CD4-positive, alpha-beta T cell treated with Interleukin-10 for 1 hour (primary cell): Measurements from ENCODE around the gene APBB2.
"Not testable (repeated sequence)": the region's sequence is repeated elsewhere in the genome, so short reads cannot be mapped to it uniquely, and the experiment has no call there.

Experiments used
- DNase-seq: peaks from one replicate; pipeline ENCODE4 v3.0.0-alpha.2; 2020

Gene APBB2

DNA sequence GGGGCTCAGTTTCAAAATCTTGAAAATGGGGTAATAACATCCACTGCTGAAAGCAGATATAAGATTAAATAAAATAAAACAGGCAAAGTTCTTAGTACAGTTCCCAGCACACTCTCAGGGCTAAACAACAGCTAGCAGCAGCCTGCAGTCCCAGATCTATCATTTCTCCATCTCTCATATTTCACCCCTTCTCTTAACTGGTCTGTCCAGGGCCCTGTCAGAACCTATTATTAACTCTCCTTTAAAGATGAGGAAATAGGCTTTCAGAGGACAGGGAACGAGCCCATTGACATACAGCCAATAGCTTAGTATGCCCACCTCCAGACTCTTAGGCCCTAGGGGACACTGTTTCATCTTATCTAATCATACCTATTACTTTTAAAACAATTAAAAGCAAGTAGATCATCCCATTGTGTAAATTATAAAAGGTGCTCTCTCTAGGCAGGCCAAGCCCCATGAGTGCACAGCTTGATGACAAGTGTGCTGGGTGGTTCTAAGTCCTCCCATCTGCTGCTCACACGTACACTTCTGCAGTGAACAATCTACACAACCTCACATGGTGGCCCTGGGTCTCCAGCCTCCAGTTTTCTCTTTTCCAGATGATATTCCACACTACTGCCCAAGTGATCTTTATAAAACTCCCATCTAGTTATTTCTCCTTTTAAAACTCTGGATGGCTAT, 119.0 kb downstream of the APBB2 start:
- no peak for DNase-seq

DNA sequence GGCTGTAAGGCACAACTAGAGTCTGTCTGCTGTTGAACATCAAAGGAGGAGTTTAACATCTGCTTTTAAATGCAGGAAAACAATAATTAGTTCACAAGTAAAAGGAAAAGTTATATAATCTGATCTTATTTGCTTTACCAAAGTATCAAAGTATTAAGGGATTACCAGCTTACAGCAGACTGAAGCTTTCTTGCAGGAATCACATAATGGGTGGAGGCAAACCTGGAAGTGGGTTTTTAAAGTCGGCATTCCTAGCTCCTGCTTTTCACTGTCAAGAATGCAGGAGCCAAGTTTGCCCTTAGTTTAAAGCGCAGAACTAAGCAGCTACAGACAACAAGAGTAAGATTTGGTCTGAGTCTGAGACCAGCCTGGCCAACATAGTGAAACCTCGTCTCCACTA, 122.2 kb downstream of the APBB2 start:
- DNase-seq = no peak

DNA sequence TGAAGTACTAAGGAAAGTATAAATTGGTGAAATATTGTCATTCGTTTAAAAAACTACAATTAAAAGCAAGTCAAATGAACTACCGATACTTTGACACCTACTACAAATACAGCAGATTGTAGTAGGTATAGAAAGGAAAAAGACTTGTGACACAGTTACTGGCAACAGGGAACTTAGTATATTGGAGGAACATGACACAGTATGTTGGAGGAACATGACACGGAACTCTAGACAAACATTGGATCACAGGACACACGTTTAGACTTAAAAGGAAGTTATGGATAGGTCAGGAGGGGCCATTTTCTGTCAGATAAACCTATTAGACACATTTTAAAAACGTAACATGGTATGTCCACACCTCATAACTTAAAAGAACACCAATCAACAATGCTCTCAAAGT, 132.5 kb downstream of the APBB2 start:
- DNase-seq = no peak

DNA sequence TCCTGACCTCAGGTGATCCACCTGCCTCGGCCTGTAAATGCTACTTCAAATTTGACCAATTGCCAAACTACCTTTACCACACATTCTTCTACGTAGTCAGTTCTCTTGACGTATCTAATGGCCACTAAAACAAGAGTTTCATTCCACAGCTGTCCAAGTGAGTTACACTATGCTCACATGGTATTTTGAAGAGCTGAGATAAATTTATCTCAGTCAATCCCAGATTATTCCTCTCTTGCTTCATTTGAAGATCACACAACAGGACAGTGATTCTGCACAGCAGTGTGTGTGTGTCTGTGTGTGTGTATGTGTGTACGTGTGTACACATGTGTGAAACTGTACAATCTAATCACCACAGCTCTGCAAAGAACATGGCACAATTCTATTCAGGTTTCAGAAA, 133.4 kb downstream of the APBB2 start:
- DNase-seq = no peak

DNA sequence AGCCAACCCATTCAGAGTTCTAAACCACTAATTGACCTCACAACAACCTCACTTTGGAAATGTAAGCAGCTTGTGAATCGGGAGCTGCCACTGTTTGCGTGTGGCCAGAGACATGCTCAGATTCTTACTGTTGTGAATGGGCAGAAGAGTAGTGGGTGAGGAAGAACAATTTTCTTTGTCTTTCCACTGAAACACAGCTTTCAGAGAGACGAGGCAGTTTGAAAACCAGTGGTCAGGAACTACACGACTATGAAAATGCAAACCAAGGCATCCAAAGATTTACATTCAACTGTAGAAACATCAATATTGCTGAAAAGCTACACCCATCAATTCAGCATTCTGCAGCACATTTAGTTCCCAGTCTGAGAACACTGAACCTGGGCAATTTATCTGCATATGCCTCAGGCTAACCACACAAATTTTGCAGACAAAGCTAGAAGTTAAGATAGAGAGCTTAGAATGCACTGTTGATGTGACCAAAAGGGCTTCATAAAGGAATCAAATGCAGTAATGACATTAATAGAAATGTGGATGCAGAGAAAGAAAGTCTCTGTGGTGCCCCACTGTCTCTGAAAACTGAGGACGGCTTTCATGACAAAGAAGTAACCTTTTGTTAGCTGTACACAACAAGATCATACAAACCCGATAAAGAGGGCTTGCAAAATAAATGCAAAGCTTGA, 134.3 kb downstream of the APBB2 start:
- no peak for DNase-seq

DNA sequence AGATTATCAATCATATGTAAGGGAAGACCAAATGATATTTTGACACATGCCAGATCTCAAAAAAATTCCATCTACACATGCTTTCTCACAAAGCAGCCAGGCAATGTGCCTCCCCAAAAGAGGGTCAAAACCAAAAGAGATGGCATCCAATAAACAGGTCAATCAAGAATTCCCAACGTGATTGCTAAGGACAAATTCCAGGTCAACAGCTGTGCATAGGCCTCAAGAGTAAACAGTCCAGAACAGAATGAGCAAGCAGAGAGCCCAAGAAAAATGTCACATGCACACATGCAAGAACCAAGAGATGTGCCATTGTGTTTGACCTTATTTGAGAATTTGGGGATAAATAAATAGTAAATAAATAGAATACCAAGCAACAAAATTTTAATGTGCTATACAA, 136.7 kb downstream of the APBB2 start:
- DNase-seq = no peak

DNA sequence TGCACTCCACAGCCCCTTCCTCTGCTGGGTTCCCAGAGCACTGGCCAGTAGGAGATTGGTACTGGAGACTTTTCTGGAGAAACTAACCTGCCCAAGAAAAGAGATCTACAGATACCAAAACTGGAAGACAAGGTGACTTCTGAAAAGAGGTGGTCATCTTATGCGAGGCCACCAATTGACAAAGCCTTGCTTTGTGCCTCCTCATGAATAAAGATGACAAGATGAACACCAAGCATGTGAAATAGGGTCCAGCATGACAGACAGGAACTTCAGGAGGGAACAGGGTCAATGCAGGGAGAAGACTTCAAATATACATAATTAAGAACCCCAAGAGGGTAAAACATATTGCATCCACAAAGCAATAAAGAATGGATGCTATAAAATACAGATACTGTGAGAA, 137.9 kb downstream of the APBB2 start:
- DNase-seq = no peak

DNA sequence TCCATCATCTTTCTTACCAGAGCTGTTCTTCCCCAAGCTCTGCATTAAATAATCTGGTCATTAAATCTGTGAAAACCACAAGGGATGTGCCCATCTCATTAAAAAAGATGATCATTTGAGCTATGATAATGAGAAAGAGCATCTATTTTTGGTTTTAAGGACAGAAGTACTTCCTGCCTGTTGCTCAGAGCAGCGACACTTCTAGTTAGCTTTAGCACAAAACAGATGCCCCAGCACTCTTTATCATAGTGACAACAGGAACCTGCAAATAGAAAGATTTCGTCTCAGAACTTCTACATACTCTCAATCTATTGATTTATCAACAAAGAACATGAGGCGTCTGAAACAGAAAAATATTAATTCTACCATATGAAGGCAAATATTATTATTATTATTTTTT, 140.1 kb downstream of the APBB2 start:
- DNase-seq = no peak

DNA sequence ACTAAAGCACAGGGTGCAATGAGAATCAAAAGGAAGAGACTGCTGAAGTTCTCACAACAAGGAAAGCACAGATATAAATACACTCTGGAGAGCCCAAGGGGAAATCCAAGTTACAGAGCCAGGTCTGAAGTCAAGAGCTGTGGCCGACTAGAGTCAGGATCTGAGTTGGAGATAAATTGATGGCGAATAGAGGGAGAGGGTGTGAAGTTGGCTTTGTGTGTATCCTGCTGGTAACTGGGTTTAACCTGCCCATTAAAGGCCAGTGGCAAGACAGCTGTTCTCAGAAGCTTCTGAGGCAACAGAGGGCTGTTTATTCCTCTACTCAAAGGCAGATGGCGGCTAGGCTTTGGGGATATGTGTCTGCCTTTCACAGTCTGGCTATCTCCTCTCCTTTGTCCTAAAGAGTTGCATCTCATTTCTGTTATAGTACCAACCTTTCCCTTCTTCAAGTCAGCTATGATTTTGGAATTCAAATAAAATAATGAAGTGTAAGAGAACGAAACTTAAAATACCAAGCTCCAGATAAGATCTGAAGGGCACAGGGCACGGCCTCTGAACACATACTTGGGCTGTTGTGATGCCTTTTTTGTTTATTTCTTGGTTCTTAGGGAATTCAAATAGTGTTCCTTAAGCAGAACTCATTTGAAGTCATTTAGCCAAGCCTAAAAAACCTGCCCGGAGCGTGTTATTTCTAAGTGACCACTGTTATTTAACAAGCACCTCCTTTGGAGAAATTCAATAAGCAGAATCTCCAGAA, 142.1 kb downstream of the APBB2 start:
- DNase-seq = no peak

DNA sequence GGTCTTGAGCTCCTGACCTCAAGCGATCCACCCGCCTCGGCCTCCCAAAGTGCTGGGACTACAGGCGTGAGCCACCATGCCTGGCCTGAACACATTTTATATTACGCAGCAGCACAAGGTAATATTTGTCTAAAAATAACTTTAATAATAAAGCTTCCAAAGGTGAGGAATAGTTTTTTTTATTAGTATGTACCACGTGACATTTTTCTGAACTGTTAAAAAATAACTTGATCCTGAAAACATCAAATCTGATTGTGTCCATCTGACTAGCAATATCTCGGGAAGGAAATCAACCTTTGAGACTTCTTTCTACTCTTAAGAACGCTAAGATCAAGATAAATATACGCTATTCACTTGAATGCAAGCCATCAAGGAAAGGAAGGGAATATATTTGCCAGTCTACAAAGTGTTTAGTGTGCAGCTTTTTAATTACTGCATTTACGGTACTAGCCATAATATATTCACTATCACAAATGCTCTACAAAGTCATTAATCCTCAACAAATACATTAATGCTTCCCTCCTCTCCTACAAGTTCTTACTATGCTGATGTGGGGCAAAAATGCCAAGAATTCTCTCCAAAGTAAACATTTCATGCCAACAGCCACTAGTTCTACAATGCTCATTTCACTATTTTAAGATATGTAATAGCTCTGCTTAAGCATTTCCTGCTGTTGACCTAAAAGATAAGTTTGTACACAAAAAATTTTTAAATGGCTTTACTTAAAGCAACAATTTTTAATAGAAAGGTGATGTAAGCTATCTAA, 143.6 kb downstream of the APBB2 start:
- DNase-seq = no peak

DNA sequence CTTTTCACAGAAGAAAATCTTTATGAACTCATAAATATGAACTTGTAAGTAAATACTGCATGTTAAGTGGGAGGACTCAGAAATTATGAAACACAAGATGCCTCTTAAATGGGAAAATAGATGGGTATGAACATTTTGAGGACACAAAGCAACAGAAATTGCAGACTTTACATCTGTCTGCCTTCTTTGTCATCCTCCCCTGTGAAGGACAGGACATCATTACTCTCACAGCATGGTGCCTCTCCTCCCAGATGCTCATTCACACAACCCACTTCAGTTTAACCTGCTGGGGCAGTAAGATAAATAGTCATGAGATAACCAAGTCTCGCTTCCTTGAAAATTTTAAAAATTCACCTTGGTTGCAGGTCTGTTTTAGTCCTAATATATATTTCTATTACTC, 144.5 kb downstream of the APBB2 start:
- DNase-seq = no peak

DNA sequence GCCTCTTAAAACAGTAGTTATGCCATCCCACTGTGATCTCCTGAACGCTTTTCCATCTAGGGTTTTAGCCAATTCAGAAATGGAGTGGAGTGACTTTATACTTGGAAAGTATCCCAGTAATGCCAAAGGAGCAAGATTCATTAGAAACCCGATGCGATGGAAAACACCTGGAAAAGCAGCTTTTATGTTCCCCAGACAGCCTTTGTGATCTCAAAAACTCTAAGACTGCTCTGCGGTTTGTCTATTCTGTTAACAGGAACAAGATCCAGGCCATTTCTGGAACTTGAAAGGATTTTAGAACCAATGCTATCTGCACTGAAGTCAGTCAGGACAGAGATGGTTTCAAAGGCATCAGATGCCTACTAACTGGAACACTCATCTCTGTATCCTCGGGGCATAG, 145.1 kb downstream of the APBB2 start:
- DNase-seq = no peak

DNA sequence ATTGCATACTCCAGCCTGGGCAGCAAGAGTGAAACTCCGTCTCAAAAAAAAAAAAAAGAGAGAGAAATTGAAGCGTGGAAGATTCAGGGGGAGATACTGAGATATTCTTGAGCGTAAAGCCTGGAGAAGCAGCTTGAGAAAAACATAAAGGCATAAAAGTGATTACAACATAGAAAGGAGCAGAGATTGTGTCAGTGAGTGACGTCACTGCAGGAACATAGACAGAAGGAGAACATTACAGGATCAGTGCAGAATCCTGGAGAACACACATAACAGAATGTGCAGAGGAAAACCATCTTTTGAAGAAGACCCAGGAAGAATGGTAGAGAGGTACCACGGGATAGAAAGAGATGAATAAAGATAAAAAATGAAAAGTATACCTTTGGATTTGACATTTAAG, 147.0 kb downstream of the APBB2 start:
- no peak for DNase-seq

DNA sequence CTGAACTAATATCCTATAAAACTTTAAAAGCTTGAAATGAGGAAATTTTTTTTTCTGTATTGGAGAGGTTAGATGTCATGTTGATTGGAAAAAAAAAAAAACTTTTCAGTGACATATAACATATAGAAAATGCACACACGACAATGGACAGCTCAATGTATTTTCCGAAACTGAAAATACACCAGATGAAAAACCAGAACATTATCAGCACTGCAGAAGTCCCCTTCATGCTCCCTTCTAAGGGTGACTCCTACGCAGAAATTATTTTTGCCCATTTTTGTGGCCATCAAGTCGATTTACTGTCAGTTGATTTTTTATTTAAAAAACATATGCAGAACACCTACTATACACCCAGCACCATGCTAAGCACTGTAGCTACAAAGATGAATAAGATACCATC, 148.3 kb downstream of the APBB2 start:
- no peak for DNase-seq

DNA sequence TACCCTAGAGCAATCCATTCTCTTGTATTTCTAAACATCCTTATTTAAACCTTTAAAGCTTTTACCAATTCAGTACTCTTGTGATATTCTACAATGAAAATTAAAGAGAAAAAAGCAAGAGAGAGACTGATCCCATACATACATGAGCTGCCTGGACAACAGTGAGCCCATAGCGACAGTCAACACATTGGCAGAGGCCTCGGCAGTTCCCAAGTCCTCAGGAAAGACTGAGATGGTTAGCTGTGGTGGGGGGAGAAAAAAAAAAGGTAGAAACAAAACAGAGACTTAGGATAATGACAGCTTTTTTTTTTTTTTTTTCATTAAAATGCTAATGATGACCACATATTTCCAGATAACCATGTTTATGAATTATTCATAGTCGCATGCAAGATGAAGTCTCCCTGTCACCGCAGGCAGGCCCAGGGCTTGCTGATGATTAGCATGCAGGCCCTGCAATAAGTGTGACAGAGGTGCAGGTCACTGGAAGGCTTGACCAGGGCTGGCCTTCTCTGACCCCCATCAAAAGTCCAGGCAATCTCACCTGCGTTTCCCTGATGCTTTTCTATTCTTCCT, 148.8 kb downstream of the APBB2 start:
- DNase-seq = no peak

DNA sequence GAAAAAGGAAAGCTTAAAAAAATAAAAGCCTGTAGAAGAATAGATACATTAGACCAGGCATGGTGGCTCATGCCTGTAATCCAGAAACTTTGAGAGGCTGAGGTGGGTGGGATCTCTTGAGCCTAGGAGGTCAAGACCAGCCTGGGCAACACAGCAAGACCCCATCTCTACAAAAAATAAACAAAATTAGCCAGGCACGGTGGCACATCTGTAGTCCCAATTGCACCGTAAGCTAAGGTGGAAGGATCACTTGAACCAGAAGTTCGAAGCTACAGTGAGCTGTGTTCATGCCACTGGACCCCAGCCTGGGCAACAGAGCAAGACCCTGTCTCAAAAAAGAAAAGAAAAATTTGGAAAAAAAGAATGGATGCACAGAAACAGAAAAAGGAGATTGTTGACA, 149.4 kb downstream of the APBB2 start:
- no peak for DNase-seq

DNA sequence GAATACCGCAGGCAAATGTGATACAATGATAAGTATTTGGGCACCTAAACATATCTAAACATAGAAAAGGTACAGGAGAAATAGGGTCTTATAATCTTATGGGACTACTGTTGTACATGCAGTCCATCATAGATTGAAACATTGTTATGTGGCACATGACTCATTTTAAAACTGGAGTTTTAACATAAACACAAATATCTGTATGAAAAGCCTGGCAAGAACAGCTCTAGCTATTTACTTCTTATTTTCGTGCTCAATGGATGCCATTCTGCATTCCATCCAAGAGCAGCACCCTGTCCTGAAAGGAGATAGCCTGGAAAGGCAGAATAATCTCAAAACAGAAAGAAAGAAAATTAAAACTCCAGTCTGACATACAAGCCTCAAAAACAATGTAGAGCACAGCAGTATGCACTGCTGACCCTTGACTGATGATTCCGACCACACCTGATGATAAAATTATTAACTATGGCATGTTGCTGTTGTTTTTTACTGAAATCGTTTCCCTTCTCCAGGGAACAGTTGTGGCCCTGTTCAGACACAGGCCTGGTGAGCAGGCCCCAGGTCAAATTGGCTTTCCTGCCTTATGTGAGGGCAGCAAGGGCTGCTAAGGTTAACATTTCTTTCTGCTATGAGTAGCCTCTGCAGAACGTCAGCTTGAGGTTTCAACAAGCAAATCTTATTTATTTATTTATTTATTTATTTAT, 152.7 kb downstream of the APBB2 start:
- no peak for DNase-seq

DNA sequence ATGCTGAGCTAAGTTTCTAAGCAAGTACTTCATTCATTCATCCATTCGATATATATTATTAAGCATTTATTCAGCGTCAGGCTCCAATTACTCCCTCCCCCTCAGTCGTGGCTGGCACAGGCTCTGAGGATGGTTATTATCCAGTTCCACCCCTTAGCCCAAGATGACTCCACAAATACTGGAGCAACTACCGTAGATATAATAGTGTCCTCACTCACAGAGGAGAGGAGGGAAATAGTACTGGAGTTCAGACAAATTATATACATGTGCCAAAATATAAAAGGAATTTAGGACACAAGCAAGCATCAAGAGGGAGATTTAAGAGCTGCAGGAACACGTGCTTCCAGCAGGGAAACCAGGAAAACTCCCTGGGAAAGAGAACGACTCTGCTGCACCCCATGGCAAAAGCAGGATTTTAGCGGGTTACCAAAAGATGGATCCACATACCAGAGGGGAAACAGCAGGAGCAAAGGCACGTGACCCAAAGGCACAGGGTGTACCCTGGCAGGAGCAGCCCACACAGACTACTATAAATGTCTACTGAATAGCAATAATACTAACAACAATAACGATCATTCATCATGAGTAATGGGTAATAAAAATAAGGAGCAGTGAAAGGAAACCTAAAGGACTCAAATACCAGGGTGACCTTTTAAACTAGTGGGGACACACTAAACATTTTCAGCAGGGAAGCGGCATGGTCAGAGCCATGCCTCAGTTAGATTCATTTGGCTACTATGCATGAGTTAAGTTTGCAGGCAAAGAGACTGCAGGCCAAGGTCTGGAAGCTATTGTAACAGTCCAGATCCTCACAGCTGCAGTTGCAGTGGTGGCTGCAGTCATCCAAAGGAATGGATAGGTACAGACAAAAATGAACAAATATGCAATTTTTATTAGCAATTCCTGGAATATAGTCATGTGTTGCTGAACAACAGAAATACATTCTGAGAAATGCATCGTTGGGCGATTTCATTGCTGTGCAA, 153.7 kb downstream of the APBB2 start:
- DNase-seq = no peak

DNA sequence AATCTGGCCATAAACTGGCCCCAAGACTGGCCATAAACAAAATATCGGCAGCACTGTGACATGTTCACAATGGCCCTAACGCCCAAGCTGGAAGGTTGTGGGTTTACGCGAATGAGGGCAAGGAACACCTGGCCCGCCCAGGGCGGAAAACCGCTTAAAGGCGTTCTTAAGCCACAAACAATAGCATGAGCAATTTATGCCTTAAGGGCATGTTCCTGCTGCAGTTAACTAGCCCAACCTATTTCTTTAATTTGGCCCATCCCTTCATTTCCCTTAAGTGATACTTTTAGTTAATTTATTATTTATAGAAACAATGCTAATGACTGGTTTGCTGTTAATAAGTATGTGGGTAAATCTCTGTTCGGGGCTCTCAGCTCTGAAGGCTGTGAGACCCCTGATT, 154.9 kb downstream of the APBB2 start:
- not testable (repeated sequence) for DNase-seq

DNA sequence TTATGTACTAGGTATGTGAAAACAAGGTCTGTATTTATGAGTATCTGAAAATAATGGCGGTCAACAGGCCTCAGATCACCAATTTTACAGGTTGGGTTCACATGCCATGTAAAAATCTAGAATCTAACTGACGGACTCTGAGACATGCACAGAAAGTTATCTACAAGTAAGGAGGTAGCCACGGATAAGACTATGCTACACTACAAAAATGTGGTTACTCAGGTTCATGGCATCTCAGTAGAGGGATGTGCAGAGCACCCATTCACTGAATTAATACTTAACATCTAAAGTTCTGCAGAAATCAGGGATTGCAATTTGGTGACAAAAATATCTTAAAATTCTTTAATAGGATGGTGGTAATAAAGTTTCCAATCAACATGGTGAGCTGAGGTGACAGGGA, 155.9 kb downstream of the APBB2 start:
- no peak for DNase-seq

DNA sequence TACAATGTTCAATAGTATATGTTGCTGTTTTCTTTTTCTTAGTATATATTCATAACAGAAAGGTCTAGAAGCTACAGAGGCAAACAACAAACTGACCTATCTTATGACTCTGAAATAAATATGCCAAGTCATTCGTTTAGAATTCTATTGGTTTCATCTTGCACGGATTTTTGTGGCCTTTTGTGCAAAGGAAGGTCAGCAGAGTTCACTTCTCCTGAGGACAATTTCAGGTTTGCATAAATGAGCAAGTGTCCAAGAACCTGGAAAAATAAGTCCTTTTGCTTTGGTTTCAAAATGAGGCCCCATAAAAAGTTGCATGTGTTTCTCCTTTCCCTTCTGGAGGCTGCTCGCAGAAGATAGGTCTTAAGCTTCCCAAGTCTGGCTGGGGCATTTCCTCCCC, 156.9 kb downstream of the APBB2 start:
- DNase-seq = no peak
